GM06990 (cell line): ENCODE data around the gene CREB3L1.

Source experiments
- DNase-seq: peaks from one replicate; pipeline ENCODE4 v3.0.0-alpha.2; 2011; ENCODE audit not compliant: insufficient read length; ENCODE audit errors: extremely low read depth
- H3K27me3 ChIP-seq: replicated peaks from 2 replicates; pipeline ENCODE4 v1.6.0; 2011; ENCODE audit warnings: low read length; ENCODE audit not compliant: control insufficient read depth, insufficient read depth
- H3K36me3 ChIP-seq: 2 replicates; pipeline ENCODE4 v1.5.1; 2011; ENCODE audit warnings: low read length; ENCODE audit not compliant: control insufficient read depth, insufficient read depth
- H3K4me3 ChIP-seq: replicated peaks from 2 replicates; pipeline ENCODE4 v1.5.1; 2011; ENCODE audit warnings: low read depth, mild to moderate bottlenecking, control low read depth, low read length
- TF ChIP-seq, protein P1 (sequence below): IDR thresholded peaks from 2 replicates; pipeline ENCODE4 v1.5.1; 2011; ENCODE audit warnings: low read length, control low read depth, mild to moderate bottlenecking, inconsistent platforms; ENCODE audit not compliant: insufficient read depth, poor library complexity, severe bottlenecking

The CREB3L1 gene

DNA sequence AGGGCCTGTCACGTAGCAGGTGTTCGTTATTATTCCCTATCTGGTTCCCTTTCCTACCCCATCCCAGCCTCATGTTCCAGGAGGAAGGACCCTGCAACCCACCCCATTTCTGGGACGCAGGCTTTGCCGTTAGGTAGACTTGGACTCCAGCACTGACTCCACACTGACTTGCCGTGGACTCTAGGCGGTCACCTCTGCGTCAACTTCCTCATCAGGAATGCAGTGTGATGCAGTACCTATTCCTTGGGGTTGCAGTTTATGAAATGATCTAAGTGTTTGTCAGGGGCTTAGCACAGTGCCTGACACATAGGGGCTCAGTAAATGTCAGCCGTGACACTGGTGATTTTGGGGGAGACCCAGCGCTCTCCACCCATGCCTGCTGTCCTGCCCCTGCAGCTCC, 86.6 kb downstream of the CREB3L1 start:
- no peak for DNase-seq
- TF ChIP-seq, protein P1, sequence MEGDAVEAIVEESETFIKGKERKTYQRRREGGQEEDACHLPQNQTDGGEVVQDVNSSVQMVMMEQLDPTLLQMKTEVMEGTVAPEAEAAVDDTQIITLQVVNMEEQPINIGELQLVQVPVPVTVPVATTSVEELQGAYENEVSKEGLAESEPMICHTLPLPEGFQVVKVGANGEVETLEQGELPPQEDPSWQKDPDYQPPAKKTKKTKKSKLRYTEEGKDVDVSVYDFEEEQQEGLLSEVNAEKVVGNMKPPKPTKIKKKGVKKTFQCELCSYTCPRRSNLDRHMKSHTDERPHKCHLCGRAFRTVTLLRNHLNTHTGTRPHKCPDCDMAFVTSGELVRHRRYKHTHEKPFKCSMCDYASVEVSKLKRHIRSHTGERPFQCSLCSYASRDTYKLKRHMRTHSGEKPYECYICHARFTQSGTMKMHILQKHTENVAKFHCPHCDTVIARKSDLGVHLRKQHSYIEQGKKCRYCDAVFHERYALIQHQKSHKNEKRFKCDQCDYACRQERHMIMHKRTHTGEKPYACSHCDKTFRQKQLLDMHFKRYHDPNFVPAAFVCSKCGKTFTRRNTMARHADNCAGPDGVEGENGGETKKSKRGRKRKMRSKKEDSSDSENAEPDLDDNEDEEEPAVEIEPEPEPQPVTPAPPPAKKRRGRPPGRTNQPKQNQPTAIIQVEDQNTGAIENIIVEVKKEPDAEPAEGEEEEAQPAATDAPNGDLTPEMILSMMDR, result no peak
- Histone ChIP-seq H3K27me3 (no peaks in the 10 kb centered on the region), H3K4me3 (no peak overlapping the region), H3K36me3 (peaks cover 5% of the 10 kb centered on the region)

DNA sequence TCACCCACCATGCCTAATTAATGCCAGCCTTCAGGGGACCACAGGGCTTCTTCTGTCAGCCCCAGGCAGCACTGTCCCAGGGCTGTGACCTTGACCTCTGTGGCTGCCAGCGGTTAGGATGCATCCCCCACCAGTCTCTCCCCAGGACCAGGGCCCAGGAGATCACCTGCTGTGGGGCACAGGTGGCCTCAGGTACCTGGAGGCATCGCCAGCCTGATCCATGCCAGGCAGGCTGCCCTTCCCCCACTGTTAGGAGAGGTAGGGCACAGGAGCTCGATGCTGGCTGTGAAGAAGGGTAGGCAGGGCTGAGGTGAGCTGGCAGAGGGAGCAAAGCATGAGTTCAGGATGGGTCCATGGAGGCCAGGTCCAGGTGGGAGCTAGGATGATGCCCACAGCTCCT, 87.3 kb downstream of the CREB3L1 start:
- Histone ChIP-seq H3K36me3 (peaks cover 7% of the 10 kb centered on the region), H3K27me3 (no peaks in the 10 kb centered on the region), H3K4me3 (no peak overlapping the region)
- DNase-seq, result no peak
- TF ChIP-seq, protein P1, result no peak

DNA sequence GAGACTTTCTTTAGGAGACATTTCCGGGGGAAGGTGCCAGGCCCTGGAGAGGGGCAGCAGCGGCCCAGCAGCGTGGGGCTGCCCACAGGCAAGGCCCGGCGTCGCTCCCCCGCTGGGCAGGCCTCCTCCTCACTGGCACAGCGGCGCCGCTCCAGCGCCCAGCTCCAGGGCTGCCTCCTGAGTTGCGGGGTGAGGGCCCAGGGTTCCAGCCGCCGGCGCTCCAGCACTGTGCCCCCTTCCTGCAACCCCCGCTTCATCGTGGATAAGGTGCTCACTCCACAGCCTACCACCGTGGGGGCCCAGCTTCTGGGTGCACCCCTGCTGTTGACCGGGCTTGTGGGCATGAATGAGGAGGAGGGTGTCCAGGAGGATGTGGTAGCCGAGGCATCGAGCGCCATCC, 88.8 kb downstream of the CREB3L1 start:
- H3K27me3 ChIP-seq, result no peaks in the 10 kb centered on the region
- TF ChIP-seq, protein P1, result no peak
- DNase-seq, result no peak
- no peak overlapping the region for H3K4me3 ChIP-seq
- peaks cover 12% of the 10 kb centered on the region for H3K36me3 ChIP-seq

DNA sequence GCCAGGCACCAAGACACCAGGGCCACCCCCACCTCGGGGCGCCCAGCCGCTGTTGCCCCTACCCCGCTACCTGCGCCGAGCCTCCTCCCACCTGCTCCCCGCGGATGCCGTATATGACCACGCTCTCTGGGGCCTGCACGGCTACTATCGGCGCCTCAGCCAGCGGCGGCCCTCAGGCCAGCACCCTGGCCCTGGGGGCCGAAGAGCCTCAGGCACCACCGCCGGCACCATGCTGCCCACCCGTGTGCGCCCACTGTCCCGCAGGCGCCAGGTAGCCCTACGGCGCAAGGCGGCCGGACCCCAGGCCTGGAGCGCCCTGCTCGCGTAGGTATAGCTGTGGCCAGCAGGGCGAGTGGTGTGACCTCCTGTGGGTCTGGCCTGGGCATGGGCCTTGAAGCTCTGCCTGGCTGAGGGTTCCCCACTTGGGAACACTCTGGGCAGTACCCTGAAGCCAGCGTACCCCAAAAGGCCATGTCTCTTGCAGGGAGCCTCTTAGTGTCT, 89.2 kb downstream of the CREB3L1 start:
- Histone ChIP-seq H3K4me3 (no peak overlapping the region), H3K27me3 (no peaks in the 10 kb centered on the region), H3K36me3 (peaks cover 13% of the 10 kb centered on the region)
- DNase-seq, result no peak
- TF ChIP-seq, protein P1, result no peak

DNA sequence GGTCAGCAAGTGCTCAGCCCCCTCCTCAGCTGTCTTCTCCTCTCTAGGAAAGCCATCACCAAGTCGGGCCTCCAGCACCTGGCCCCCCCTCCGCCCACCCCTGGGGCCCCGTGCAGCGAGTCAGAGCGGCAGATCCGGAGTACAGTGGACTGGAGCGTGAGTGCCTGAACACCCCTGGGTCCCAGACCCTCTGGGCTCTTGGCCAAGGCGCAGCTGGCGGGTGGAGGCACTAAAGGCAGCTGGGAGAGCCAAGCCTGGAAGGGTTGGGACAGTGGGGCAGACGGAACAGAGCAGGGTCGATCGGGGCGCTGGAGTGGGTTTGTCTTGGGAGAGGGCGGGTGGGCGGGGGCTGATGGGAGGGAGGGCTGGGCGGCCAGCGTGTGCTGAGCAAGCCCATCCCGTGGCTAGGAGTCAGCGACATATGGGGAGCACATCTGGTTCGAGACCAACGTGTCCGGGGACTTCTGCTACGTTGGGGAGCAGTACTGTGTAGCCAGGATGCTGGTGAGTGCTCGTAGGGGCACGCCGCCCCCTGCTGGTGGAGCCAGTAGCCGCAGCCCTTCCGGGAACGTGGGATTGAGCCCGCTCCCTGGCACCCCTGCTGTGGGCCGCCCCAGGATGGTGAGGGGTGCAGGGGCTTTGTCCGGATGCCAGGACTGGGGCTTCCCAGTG, 89.9 kb downstream of the CREB3L1 start:
- Histone ChIP-seq H3K4me3 (no peak overlapping the region), H3K36me3 (peaks cover 18% of the 10 kb centered on the region), H3K27me3 (no peaks in the 10 kb centered on the region)
- peak; percentile 72 for DNase-seq
- TF ChIP-seq, protein P1, result peak; percentile 92

DNA sequence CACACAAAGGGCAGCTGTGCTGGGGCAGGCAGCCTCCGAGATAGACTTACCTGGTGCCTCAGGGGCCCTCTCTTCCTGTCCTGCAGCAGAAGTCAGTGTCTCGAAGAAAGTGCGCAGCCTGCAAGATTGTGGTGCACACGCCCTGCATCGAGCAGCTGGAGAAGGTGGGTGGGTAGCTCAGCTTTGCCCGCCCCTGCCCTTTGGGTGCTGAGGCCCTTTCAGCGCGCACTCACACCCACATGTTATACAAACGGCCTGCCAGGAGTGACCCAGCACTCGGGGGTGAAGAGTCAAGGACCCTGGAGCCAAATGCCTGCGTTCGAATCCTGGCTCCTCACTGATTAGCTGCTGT, 90.4 kb downstream of the CREB3L1 start:
- TF ChIP-seq, protein P1, result no peak
- peaks cover 17% of the 10 kb centered on the region for H3K36me3 ChIP-seq
- no peaks in the 10 kb centered on the region for H3K27me3 ChIP-seq
- no peak for DNase-seq
- no peak overlapping the region for H3K4me3 ChIP-seq
